IMR-90 (cell line): ENCODE measurements around the gene FOXB1. TPM values are rescaled to one million over a fixed set of nuclear protein-coding genes. Genes with fewer than 3 reads are reported as not detected.

ENCODE experiments used
- ATAC-seq: fragments of 200-7000 bp; cut with Tn5 transposase; 2 replicates; pipeline ENCODE4 v1.9.1; 2020; ENCODE audit warnings: low read depth, mild to moderate bottlenecking, moderate library complexity
- BruUV-seq: library from RNA; stranded (reverse); fragments of 400-500 nt; replicated peaks from 2 replicates; lab custom pipeline; 2021; lab: Mats Ljungman, UMichigan
- CTCF ChIA-PET: fragments of 300-600 bp; formaldehyde crosslinking; extraction: SDS; loops from one replicate; lab custom pipeline; 2021; ENCODE audit warnings: antibody characterized with exemption; lab: Yijun Ruan, JAX
- POLR2A ChIA-PET: fragments of 300-600 bp; sonication (Branson Sonifier 250); formaldehyde crosslinking; loops from one replicate; lab custom pipeline; 2022; ENCODE audit warnings: antibody characterized with exemption; ENCODE audit not compliant: unreplicated experiment; lab: Charles Lee
- DNase-seq: peaks from one replicate; pipeline ENCODE4 v3.0.0; 2013
- H2AFZ ChIP-seq: replicated peaks from 2 replicates; pipeline ENCODE3; 2013; ENCODE audit warnings: low read length, mild to moderate bottlenecking; ENCODE audit not compliant: poor library complexity
- H2AK5ac ChIP-seq: 2 replicates; pipeline ENCODE4 v1.6.1; 2013; ENCODE audit warnings: low read depth, low read length, inconsistent platforms
- H2AK9ac ChIP-seq: replicated peaks from 2 replicates; pipeline ENCODE3; 2013; ENCODE audit warnings: mild to moderate bottlenecking, low read depth, low read length, moderate library complexity; ENCODE audit not compliant: poor library complexity
- H2BK120ac ChIP-seq: 2 replicates; pipeline ENCODE4 v1.6.1; 2013; ENCODE audit warnings: low read depth, low read length, inconsistent platforms
- H2BK15ac ChIP-seq: 3 replicates; pipeline ENCODE4 v1.6.1; 2013; ENCODE audit warnings: low read depth, low read length, inconsistent platforms
- H2BK20ac ChIP-seq: 2 replicates; pipeline ENCODE4 v1.6.1; 2013; ENCODE audit warnings: low read depth, mild to moderate bottlenecking, inconsistent platforms, low read length, moderate library complexity
- H2BK5ac ChIP-seq: 2 replicates; pipeline ENCODE4 v1.6.1; 2013; ENCODE audit warnings: mild to moderate bottlenecking, low read depth, low read length, inconsistent platforms; ENCODE audit not compliant: poor library complexity, severe bottlenecking
- H3K14ac ChIP-seq: replicated peaks from 2 replicates; pipeline ENCODE4 v1.6.1; 2013; ENCODE audit warnings: low read depth, low read length, inconsistent platforms
- H3K18ac ChIP-seq: 2 replicates; pipeline ENCODE4 v1.6.1; 2013; ENCODE audit warnings: low read depth, low read length, control low read depth
- H3K23ac ChIP-seq: 2 replicates; pipeline ENCODE4 v1.6.1; 2013; ENCODE audit warnings: low read depth, low read length, inconsistent platforms
- H3K27ac ChIP-seq: 2 replicates; pipeline ENCODE4 v1.5.1; 2013; ENCODE audit warnings: mild to moderate bottlenecking, control low read depth, low read length; ENCODE audit not compliant: insufficient read depth
- H3K27me3 ChIP-seq: 2 replicates; pipeline ENCODE4 v1.6.1; 2013; ENCODE audit warnings: low read length; ENCODE audit not compliant: control insufficient read depth, insufficient read depth
- H3K36me3 ChIP-seq: 2 replicates; pipeline ENCODE4 v1.6.1; 2013; ENCODE audit warnings: low read length, mixed read lengths; ENCODE audit not compliant: control insufficient read depth, insufficient read depth
- H3K4ac ChIP-seq: 2 replicates; pipeline ENCODE4 v1.6.1; 2013; ENCODE audit warnings: low read depth, low read length, inconsistent platforms
- H3K4me1 ChIP-seq: 2 replicates; pipeline ENCODE4 v1.6.1; 2013; ENCODE audit warnings: low read length, mixed read lengths; ENCODE audit not compliant: control insufficient read depth, insufficient read depth
- H3K4me2 ChIP-seq: 2 replicates; pipeline ENCODE4 v1.6.1; 2013; ENCODE audit warnings: low read depth, mild to moderate bottlenecking, control low read depth, low read length, moderate library complexity
- H3K4me3 ChIP-seq: 2 replicates; pipeline ENCODE4 v1.5.1; 2013; ENCODE audit warnings: low read depth, mild to moderate bottlenecking, control low read depth, low read length, moderate library complexity; ENCODE audit not compliant: insufficient read depth
- H3K56ac ChIP-seq: 2 replicates; pipeline ENCODE4 v1.6.1; 2013; ENCODE audit warnings: low read length, inconsistent platforms; ENCODE audit not compliant: insufficient read depth; ENCODE audit errors: extremely low read depth
- H3K79me1 ChIP-seq, 2 experiments: 2 replicates each; pipeline ENCODE4 v1.6.1; 2013; ENCODE audit warnings: low read length in 2 of 2, inconsistent platforms in 1 of 2, low read depth in 1 of 2
- H3K9ac ChIP-seq: 2 replicates; pipeline ENCODE4 v1.6.1; 2013; ENCODE audit warnings: low read depth, low read length, control low read depth
- H3K9me1 ChIP-seq: 2 replicates; pipeline ENCODE4 v1.6.1; 2013; ENCODE audit warnings: low read length, inconsistent platforms; ENCODE audit not compliant: insufficient read depth
- H3K9me3 ChIP-seq: 2 replicates; pipeline ENCODE4 v1.6.1; 2013; ENCODE audit warnings: low read length; ENCODE audit not compliant: control insufficient read depth, insufficient read depth
- H4K20me1 ChIP-seq: 2 replicates; pipeline ENCODE4 v1.6.1; 2013; ENCODE audit warnings: low read length, inconsistent platforms; ENCODE audit not compliant: insufficient read depth
- H4K5ac ChIP-seq: 2 replicates; pipeline ENCODE4 v1.6.1; 2013; ENCODE audit warnings: mild to moderate bottlenecking, low read depth, low read length, control low read depth
- H4K8ac ChIP-seq, 2 experiments: 2 replicates each; pipeline ENCODE4 v1.6.1; 2013; ENCODE audit warnings: low read depth in 2 of 2, low read length in 2 of 2, control low read depth in 1 of 2, inconsistent platforms in 1 of 2
- H4K91ac ChIP-seq: 2 replicates; pipeline ENCODE4 v1.6.1; 2013; ENCODE audit warnings: low read depth, low read length, inconsistent platforms; ENCODE audit not compliant: insufficient read depth
- BHLHE40 ChIP-seq: fragments of 150-350 bp; IDR thresholded peaks from 2 replicates; pipeline ENCODE4 v1.6.1; 2016; ENCODE audit warnings: mild to moderate bottlenecking, low read depth, low read length
- CEBPB ChIP-seq: IDR thresholded peaks from 2 replicates; pipeline ENCODE4 v1.6.1; 2012; ENCODE audit warnings: low read depth, low read length, improper control_type of control experiment
- CHD1 ChIP-seq: IDR thresholded peaks from 2 replicates; pipeline ENCODE4 v1.6.1; 2012; ENCODE audit warnings: low read depth, low read length, improper control_type of control experiment
- FOS ChIP-seq: fragments of 150-350 bp; IDR thresholded peaks from 2 replicates; pipeline ENCODE4 v1.6.1; 2016; ENCODE audit warnings: low read depth, low read length
- MAFK ChIP-seq: IDR thresholded peaks from 2 replicates; pipeline ENCODE4 v1.6.1; 2012; ENCODE audit warnings: low read depth, low read length, improper control_type of control experiment
- MAZ ChIP-seq: IDR thresholded peaks from 2 replicates; pipeline ENCODE4 v1.6.1; 2012; ENCODE audit warnings: low read depth, mild to moderate bottlenecking, low read length, improper control_type of control experiment, moderate library complexity, borderline replicate concordance
- MXI1 ChIP-seq: IDR thresholded peaks from 2 replicates; pipeline ENCODE4 v1.6.1; 2012; ENCODE audit warnings: low read depth, mild to moderate bottlenecking, low read length, moderate library complexity, borderline replicate concordance
- NFE2L2 ChIP-seq: fragments of 150-350 bp; IDR thresholded peaks from 2 replicates; pipeline ENCODE4 v1.6.1; 2016; ENCODE audit warnings: low read depth, mild to moderate bottlenecking, low read length
- POLR2A ChIP-seq: IDR thresholded peaks from 2 replicates; pipeline ENCODE4 v1.6.1; 2012; ENCODE audit warnings: mild to moderate bottlenecking, low read depth, low read length
- RAD21 ChIP-seq: IDR thresholded peaks from 2 replicates; pipeline ENCODE4 v1.6.1; 2012; ENCODE audit warnings: low read length, improper control_type of control experiment
- RCOR1 ChIP-seq: IDR thresholded peaks from 2 replicates; pipeline ENCODE4 v1.6.1; 2012; ENCODE audit warnings: mild to moderate bottlenecking, low read length, improper control_type of control experiment; ENCODE audit not compliant: insufficient replicate concordance
- RFX5 ChIP-seq: IDR thresholded peaks from 2 replicates; pipeline ENCODE4 v1.8.0; 2012; ENCODE audit warnings: low read depth, mild to moderate bottlenecking, low read length, moderate library complexity
- SMC3 ChIP-seq: fragments of 150-350 bp; IDR thresholded peaks from 2 replicates; pipeline ENCODE4 v1.6.1; 2016; ENCODE audit warnings: low read depth, mild to moderate bottlenecking, antibody characterized with exemption, low read length, moderate library complexity
- WGBS, 2 experiments: methylation state at CpG; one replicate each; pipeline versions ENCODE4 v1.1.5 to v1.1.7; 2013; ENCODE audit warnings: missing lambda C conversion rate in 2 of 2; ENCODE audit not compliant: insufficient read length in 1 of 2; ENCODE audit errors: extremely low coverage in 2 of 2; 5-methylcytosine and 5-hydroxymethylcytosine counted together
- dilution Hi-C: fragments of 300-500 bp; cut with HindIII; formaldehyde crosslinking; loops from one replicate; pipeline ENCODE4 v1.14.3; 2018; ENCODE audit warnings: low sequenced_read_pairs; ENCODE audit not compliant: unreplicated experiment
- in situ Hi-C: fragments of 300-500 bp; cut with MboI; formaldehyde crosslinking; loops from 3 replicates; pipeline ENCODE4 v1.14.3; 2019; ENCODE audit warnings: low sequenced_read_pairs, inconsistent platforms, mixed read lengths
- intact Hi-C: fragments of 100-400 bp; cut with micrococcal nuclease; formaldehyde crosslinking; loops from 2 replicates; pipeline ENCODE4 v1.10.0; 2022
- polyA plus RNA-seq, 3 experiments: library from polyadenylated mRNA; depleted of rRNA; stranded (reverse); fragments of >200 nt; gene quantifications; 2 replicates each; pipeline ENCODE4 v1.2.3, GENCODE V29; 2012; ENCODE audit warnings: low replicate concordance in 1 of 3
- total RNA-seq: library from RNA; depleted of rRNA; stranded (reverse); fragments of >200 nt; gene quantifications from 2 replicates; pipeline ENCODE4 v1.2.3, GENCODE V29; 2012
- TF ChIP-seq, protein P1 (sequence below): conservative IDR thresholded peaks from 2 replicates; pipeline ENCODE4 v1.5.1; 2012; ENCODE audit warnings: mild to moderate bottlenecking, low read depth, low read length, improper control_type of control experiment
- TF ChIP-seq, protein P2 (sequence below): fragments of 150-350 bp; IDR thresholded peaks from 2 replicates; pipeline ENCODE4 v1.6.1; 2016; ENCODE audit warnings: low read depth, mild to moderate bottlenecking, low read length, moderate library complexity, borderline replicate concordance
- TF ChIP-seq, protein P3 (sequence below): fragments of 150-350 bp; IDR thresholded peaks from 2 replicates; pipeline ENCODE4 v1.6.1; 2017; ENCODE audit warnings: mild to moderate bottlenecking, antibody characterized with exemption, low read length, low read depth

The FOXB1 gene
- total and polyA plus RNA-seq, 2 of the 4 experiments (the other 2 are of a cell fraction), result not detected

DNA sequence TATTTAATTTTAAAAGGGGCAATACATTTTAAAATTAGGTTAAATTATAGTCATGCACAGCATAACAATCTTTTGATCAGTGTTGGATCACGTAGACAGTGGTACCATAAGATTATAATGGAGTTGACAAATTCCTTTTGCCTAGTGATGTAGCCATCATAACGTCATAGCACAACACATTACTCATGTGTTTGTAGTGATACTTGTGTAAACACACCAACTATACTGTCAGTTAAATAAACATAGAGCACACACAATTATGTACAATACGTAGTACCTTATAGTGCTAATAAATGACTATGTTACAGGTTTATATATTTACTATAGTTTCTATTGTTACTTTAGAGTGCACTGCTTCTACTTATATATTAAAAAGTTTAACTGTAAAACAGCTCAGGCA lies 31.2 kb downstream of the FOXB1 start:
- H2AK9ac ChIP-seq, result no peak overlapping the region
- in situ Hi-C loops, result no loop called here
- H4K5ac ChIP-seq, result no peak overlapping the region
- no TSS peak for BruUV-seq
- intact Hi-C loops, result no loop called here
- H2BK15ac ChIP-seq, result no peak overlapping the region
- H3K4ac ChIP-seq, result no peak overlapping the region
- H2BK120ac ChIP-seq, result no peak overlapping the region
- H4K91ac ChIP-seq, result no peak overlapping the region
- H3K23ac ChIP-seq, result no peak overlapping the region
- no peak overlapping the region for H2AK5ac ChIP-seq
- dilution Hi-C loops, result no loop called here
- H2AFZ ChIP-seq, result no peak overlapping the region
- peaks cover 3% of the 10 kb centered on the region for H3K27me3 ChIP-seq
- H3K4me3 ChIP-seq, result no peak overlapping the region
- WGBS, 2 experiments, result no CpG with 5 or more reads among the region's 3 CpGs
- H3K79me1 ChIP-seq, result no peaks in the 10 kb centered on the region
- H3K4me2 ChIP-seq, result no peak overlapping the region
- ChIA-PET POLR2A (no interaction called here), CTCF (no interaction called here)
- DNase-seq, result no peak
- H3K9me1 ChIP-seq, result no peaks in the 10 kb centered on the region
- no peak overlapping the region for H3K9ac ChIP-seq
- H4K20me1 ChIP-seq, result no peaks in the 10 kb centered on the region
- ATAC-seq, result no peak
- no peak overlapping the region for H3K14ac ChIP-seq
- H3K9me3 ChIP-seq, result no peaks in the 10 kb centered on the region
- H3K18ac ChIP-seq, result no peak overlapping the region
- no peaks in the 10 kb centered on the region for H3K4me1 ChIP-seq
- no peak for TF ChIP-seq MAZ
- TF ChIP-seq, protein P1, sequence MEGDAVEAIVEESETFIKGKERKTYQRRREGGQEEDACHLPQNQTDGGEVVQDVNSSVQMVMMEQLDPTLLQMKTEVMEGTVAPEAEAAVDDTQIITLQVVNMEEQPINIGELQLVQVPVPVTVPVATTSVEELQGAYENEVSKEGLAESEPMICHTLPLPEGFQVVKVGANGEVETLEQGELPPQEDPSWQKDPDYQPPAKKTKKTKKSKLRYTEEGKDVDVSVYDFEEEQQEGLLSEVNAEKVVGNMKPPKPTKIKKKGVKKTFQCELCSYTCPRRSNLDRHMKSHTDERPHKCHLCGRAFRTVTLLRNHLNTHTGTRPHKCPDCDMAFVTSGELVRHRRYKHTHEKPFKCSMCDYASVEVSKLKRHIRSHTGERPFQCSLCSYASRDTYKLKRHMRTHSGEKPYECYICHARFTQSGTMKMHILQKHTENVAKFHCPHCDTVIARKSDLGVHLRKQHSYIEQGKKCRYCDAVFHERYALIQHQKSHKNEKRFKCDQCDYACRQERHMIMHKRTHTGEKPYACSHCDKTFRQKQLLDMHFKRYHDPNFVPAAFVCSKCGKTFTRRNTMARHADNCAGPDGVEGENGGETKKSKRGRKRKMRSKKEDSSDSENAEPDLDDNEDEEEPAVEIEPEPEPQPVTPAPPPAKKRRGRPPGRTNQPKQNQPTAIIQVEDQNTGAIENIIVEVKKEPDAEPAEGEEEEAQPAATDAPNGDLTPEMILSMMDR, result no peak
- no peak for TF ChIP-seq RFX5
- TF ChIP-seq RCOR1, result no peak
- TF ChIP-seq CEBPB, result no peak
- TF ChIP-seq POLR2A, result no peak
- no peak for TF ChIP-seq FOS
- TF ChIP-seq, protein P2, sequence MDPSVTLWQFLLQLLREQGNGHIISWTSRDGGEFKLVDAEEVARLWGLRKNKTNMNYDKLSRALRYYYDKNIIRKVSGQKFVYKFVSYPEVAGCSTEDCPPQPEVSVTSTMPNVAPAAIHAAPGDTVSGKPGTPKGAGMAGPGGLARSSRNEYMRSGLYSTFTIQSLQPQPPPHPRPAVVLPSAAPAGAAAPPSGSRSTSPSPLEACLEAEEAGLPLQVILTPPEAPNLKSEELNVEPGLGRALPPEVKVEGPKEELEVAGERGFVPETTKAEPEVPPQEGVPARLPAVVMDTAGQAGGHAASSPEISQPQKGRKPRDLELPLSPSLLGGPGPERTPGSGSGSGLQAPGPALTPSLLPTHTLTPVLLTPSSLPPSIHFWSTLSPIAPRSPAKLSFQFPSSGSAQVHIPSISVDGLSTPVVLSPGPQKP, result no peak
- TF ChIP-seq, protein P3, sequence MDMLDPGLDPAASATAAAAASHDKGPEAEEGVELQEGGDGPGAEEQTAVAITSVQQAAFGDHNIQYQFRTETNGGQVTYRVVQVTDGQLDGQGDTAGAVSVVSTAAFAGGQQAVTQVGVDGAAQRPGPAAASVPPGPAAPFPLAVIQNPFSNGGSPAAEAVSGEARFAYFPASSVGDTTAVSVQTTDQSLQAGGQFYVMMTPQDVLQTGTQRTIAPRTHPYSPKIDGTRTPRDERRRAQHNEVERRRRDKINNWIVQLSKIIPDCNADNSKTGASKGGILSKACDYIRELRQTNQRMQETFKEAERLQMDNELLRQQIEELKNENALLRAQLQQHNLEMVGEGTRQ, result no peak
- TF ChIP-seq RAD21, result no peak
- TF ChIP-seq MXI1, result no peak
- no peak for TF ChIP-seq SMC3
- TF ChIP-seq BHLHE40, result no peak
- no peak for TF ChIP-seq CHD1
- no peak for TF ChIP-seq MAFK
- no peak for TF ChIP-seq NFE2L2
- no peak overlapping the region for H2BK20ac ChIP-seq
- H3K27ac ChIP-seq, result no peak overlapping the region
- no peaks in the 10 kb centered on the region for H3K36me3 ChIP-seq
- no peak overlapping the region for H2BK5ac ChIP-seq
- H3K56ac ChIP-seq, result no peak overlapping the region
- no peak overlapping the region for H4K8ac ChIP-seq
